Stimulated activated CD4-positive, alpha-beta T cell treated with anti-CD3 and anti-CD28 coated beads, Interleukin-2, amount 100 ng/mL, for 4 hours (primary cell): Measurements from ENCODE around the gene EGLN2.
"Not testable (repeated sequence)": the region's sequence is repeated elsewhere in the genome, so short reads cannot be mapped to it uniquely, and the experiment has no call there.

ENCODE experiments used
- DNase-seq: peaks from one replicate; pipeline ENCODE4 v3.0.0-alpha.2; 2020; ENCODE audit warnings: low read depth

The EGLN2 gene

GRCh38 chr19:40776932-40777644 lies 21.9 kb upstream of the EGLN2 start:
- DNase-seq: peak; percentile 86

GRCh38 chr19:40777645-40777936 lies 21.4 kb upstream of the EGLN2 start:
- no peak for DNase-seq

- peak; percentile 100 for DNase-seq
Observed at GRCh38 chr19:40777937-40778705, 20.9 kb upstream of the EGLN2 start, which contains the start of gene RAB4B. Gene RAB4B, plus strand, starts transcription at chr19:40778247. Its CDS starts 129 bp downstream, at chr19:40778376.

- no peak for DNase-seq
Observed at GRCh38 chr19:40778706-40779284, 20.2 kb upstream of the EGLN2 start.

GRCh38 chr19:40780582-40780981 lies 18.4 kb upstream of the EGLN2 start:
- DNase-seq: no peak

- DNase-seq: no peak
Observed at GRCh38 chr19:40781140-40781539, 17.9 kb upstream of the EGLN2 start.

- DNase-seq: no peak
Observed at GRCh38 chr19:40783711-40784110, 15.3 kb upstream of the EGLN2 start.

- not testable (repeated sequence) for DNase-seq
Observed at GRCh38 chr19:40784146-40784545, 14.8 kb upstream of the EGLN2 start.

GRCh38 chr19:40785526-40785925 lies 13.5 kb upstream of the EGLN2 start:
- DNase-seq: no peak

- no peak for DNase-seq
Observed at GRCh38 chr19:40786060-40787037, 12.6 kb upstream of the EGLN2 start.

GRCh38 chr19:40791349-40791748 lies 7.6 kb upstream of the EGLN2 start:
- no peak for DNase-seq

GRCh38 chr19:40791996-40792395 lies 7.0 kb upstream of the EGLN2 start:
- DNase-seq: no peak

GRCh38 chr19:40797166-40797962 lies 1.6 kb upstream of the EGLN2 start:
- DNase-seq: no peak

- DNase-seq: no peak
Observed at GRCh38 chr19:40797963-40798682, 868 bp upstream of the EGLN2 start.

GRCh38 chr19:40799558-40800338 lies 757 bp downstream of the EGLN2 start:
- DNase-seq: no peak

- no peak for DNase-seq
Observed at GRCh38 chr19:40800339-40800996, 1.5 kb downstream of the EGLN2 start.

GRCh38 chr19:40800997-40801377 lies 2.0 kb downstream of the EGLN2 start:
- no peak for DNase-seq

- no peak for DNase-seq
Observed at GRCh38 chr19:40801426-40802299, 2.7 kb downstream of the EGLN2 start.
